GM21526 (cell line): ENCODE results near the gene CLK2.
A peak's percentile ranks its signal among the peaks of the same experiment; 100 is the strongest.
"Not testable (repeated sequence)": the region's sequence is repeated elsewhere in the genome, so short reads cannot be mapped to it uniquely, and the experiment has no call there.

Source experiments
- ATAC-seq: cut with Tn5 transposase; IDR thresholded peaks from one replicate; pipeline ENCODE4 v1.9.1; 2021; ENCODE audit warnings: moderate library complexity; ENCODE audit not compliant: unreplicated experiment, low FRiP score

Gene CLK2

GRCh38 chr1:155245163-155245524, 28.2 kb downstream of the CLK2 start:
- peak; percentile 5 for ATAC-seq

DNA sequence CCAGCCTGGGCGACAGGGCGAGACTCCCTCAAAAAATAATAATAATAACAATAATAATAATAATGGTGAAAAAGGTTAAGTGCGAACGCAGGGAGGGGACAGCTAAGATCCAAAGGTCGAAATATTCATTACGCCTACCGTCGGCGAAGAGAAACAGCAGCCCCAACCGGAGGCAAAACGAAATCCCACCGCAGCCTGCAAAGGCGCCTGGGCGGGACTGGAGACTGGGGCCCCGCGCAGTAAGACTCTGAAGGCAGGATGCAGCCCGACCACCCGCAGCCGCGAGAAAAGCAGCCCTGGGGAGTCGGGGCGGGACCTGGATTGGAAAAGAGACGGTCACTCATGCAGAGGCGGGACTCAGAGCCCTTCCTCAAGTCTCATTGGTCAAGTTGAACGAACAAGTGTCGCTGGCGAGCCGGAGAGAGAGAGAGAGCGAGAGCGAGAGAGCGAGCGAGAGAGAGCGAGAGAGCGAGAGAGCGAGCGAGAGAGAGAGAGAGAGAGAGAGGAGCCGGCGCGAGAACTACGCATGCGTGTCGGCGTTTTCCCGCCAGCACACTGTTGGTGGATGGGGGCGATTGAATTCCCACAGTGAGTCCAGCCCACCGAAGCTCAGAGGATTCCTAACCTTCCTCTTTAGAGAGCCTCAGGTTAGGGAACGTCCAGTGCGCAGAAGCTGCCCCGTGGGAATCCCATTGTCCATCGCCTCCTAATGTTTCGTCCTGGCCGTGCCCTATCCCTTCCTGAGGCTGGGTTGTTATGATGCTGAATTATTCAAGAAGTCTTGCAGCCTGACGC, 28.7 kb downstream of the CLK2 start:
- ATAC-seq = peak; percentile 69

DNA sequence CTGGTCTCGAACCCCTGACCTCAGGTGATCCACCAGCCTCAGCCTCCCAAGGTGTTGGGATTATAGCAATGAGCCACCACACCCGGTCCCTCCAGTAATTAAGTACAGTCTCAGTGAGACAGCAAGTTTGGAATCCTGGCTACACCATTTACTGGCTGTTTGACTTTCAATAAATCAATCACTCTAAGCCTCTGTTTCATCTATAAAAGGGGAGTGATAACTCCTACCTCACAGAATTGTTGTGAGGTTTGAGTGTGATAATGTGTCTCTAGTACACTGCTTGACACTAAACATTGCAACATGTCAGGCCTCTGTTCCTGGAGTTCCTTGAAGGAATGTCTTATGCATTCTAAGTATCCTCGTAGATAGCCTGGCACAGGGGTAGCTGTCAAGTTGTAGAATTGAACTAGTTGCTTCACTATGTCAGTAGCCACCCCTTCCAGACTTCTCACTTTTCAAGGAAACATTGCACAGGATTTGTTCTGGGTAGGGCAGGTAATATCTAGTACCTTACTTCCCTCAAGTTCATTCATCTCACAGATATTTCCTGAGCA, 30.4 kb downstream of the CLK2 start:
- no peak for ATAC-seq

DNA sequence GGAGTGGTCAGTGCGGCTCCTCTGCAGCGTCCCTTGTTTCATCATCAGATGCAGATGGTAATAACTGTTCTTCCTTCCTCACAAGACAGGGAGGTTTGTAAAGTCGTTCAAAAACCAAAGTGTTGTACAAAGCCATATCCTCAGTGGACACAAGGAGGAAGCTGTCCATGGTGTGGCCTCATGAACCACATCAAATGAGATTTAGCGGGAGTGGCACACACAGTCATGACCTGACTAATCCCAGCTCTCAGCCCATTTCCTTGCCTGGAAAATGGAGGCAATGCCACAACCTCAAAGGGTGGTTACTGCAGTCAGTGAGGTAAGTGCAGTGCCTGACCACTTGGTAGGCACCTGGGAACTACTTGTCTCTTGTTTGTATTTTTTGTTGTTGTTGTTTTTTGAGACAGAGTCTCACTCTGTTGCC, 31.5 kb downstream of the CLK2 start:
- no peak for ATAC-seq

DNA sequence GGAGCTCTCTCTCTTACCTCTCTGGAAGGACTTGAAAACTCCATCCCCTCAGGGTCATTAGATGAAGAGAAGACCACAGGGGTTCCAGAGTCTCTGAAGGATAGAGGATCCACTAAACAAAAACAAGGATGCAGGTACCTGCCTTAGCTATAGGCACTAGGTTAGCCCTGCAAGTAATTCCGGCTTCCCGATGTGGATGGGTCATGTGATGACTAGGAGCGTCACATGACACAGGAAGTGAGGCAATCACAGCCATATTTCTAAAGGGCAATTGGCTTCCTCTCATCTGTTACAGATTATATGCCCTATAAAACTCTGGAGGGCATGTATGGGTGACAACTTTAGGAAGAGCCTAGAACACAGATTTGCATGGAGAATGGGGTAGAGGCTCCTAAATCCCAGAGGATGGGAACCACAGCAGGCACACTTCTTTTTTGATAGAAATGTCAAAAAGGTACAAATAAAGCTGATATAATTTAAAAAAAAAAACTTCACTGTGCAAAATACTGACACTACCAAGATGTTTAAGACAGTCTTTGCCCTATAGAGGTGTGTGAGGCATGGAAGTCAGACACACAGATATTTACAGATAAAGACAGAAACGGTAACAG, 32.1 kb downstream of the CLK2 start:
- no peak for ATAC-seq

GRCh38 chr1:155236451-155236850, 36.9 kb downstream of the CLK2 start:
- ATAC-seq = no peak

GRCh38 chr1:155235375-155235774, 37.9 kb downstream of the CLK2 start:
- not testable (repeated sequence) for ATAC-seq

GRCh38 chr1:155233502-155233901, 39.8 kb downstream of the CLK2 start:
- not testable (repeated sequence) for ATAC-seq

GRCh38 chr1:155232001-155232978, 41.0 kb downstream of the CLK2 start:
- ATAC-seq = not testable (repeated sequence)

DNA sequence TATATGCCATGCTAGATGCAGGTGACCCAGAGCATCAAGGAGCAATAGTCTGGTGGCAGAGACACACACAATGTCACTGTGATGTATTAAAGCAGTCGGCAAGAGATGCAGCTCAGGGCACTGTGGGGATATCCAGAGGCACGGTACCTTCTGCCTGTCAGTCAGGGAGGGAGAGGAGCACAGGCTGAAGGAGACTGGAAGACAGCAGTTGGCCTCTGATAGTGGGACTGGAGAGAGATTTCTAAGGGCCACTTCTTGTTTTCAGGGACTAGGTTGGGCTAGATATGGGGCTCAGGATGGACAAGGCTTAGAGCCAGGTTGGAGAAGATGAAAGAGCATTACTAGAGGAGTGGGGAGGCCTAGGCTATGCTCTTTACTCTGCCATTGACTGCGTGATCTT, 42.0 kb downstream of the CLK2 start:
- not testable (repeated sequence) for ATAC-seq

DNA sequence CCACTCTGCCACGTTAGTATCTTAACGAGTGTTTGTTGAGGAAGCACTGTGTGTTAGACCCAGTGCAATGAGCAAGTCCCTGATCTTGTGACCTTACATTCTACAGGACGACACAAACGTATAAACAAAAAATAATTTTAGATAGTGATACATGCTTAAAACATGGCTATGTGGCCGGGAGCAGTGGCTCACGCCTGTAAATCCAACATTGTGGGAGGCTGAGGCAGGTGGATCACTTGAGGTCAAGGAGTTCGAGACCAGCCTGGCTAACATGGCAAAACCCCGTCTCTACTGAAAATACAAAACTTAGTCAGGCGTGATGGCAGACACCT, 45.2 kb downstream of the CLK2 start:
- no peak for ATAC-seq

GRCh38 chr1:155227261-155228095, 45.8 kb downstream of the CLK2 start:
- ATAC-seq = peak; percentile 74

GRCh38 chr1:155226910-155227260, 46.4 kb downstream of the CLK2 start:
- ATAC-seq = no peak

DNA sequence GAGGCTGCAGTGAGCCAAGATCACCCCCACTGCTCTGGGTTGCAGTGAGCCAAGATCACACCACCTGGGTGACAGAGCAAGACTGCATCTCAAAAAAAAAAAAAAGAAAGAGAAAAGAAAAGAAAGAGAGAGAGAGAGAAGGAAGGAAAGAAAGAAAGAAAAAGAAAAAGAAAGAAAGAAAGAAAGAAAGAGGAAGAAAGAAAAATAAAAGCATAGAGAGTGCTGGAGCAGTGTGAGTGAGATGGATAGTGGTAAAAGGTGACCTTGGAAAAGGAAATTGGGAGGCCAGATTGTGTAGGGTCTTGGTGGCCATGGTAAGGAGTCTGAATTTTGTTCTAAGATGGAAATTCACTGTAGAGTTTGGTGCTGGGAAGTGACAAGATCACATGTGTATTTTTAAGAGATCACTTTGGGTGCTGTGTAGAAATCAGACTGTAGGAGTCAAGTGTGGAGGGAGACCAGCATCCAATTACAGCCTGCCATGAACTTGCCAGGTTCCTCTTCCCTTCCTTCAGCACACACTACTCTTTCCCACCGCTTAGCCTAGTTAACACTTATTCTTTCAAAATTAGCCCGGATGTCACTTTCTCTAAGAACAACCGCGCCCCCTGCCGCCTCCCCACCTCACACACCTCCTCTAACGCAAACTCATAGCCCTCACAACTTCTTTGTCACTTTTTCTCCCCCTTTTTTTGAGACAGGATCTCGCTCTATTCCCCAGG, 47.0 kb downstream of the CLK2 start:
- no peak for ATAC-seq

GRCh38 chr1:155225404-155225759, 47.9 kb downstream of the CLK2 start:
- ATAC-seq = not testable (repeated sequence)

- ATAC-seq = no peak
Measured at GRCh38 chr1:155223047-155223446, 50.3 kb downstream of the CLK2 start.

GRCh38 chr1:155220211-155220965, 52.9 kb downstream of the CLK2 start:
- not testable (repeated sequence) for ATAC-seq

GRCh38 chr1:155219592-155220031, 53.7 kb downstream of the CLK2 start:
- ATAC-seq = no peak
